Prostate gland (tissue), 2 donors: ENCODE results near the gene ABCA1.

ENCODE experiments used
- CTCF ChIP-seq, 4 experiments: fragments of 200-600 bp in 2 of 4; fragments of 450-650 bp in 2 of 4; sonication (generic) in 2 of 4; IDR thresholded peaks; 1 replicate in 3 of 4; 2 replicates in 1 of 4; pipeline ENCODE4 v1.5.1; 2016 to 2019; ENCODE audit warnings: antibody characterized with exemption in 4 of 4, mild to moderate bottlenecking in 2 of 4, moderate library complexity in 2 of 4
- POLR2A ChIP-seq: fragments of 450-650 bp; IDR thresholded peaks from one replicate; pipeline ENCODE4 v1.6.1; 2016; ENCODE audit warnings: antibody characterized with exemption, mild to moderate bottlenecking
- POLR2AphosphoS5 ChIP-seq: sonication (generic); formaldehyde crosslinking; IDR thresholded peaks from one replicate; pipeline ENCODE4 v1.6.1; 2017; ENCODE audit warnings: antibody characterized with exemption

GRCh38 chr9:104915753-104916152 lies 12.2 kb downstream of the ABCA1 start:
- TF ChIP-seq POLR2A (no peak), POLR2AphosphoS5 (no peak), CTCF (IDR thresholded peaks at IDR 0.05) (no peak)
